Measurements from ENCODE around the gene XXYLT1.

- TF ChIP-seq CTCF (IDR thresholded peaks at IDR 0.05; ENCODE audit: insufficient read depth, low read length, poor library complexity, severe bottlenecking), result no peak
- no peak for TF ChIP-seq EZH2phosphoT487 (conservative IDR thresholded peaks at IDR 0.05; ENCODE audit: low read length)
Measured at GRCh38 chr3:195221876-195222617, 48.9 kb downstream of the XXYLT1 start.

All from SU-DHL-6 (cell line).